ENCODE results near the gene EFNA1.
A peak's percentile ranks its signal among the peaks of the same experiment; 100 is the strongest.
"Not testable (repeated sequence)": the region's sequence is repeated elsewhere in the genome, so short reads cannot be mapped to it uniquely, and the experiment has no call there.

Gene EFNA1

DNA sequence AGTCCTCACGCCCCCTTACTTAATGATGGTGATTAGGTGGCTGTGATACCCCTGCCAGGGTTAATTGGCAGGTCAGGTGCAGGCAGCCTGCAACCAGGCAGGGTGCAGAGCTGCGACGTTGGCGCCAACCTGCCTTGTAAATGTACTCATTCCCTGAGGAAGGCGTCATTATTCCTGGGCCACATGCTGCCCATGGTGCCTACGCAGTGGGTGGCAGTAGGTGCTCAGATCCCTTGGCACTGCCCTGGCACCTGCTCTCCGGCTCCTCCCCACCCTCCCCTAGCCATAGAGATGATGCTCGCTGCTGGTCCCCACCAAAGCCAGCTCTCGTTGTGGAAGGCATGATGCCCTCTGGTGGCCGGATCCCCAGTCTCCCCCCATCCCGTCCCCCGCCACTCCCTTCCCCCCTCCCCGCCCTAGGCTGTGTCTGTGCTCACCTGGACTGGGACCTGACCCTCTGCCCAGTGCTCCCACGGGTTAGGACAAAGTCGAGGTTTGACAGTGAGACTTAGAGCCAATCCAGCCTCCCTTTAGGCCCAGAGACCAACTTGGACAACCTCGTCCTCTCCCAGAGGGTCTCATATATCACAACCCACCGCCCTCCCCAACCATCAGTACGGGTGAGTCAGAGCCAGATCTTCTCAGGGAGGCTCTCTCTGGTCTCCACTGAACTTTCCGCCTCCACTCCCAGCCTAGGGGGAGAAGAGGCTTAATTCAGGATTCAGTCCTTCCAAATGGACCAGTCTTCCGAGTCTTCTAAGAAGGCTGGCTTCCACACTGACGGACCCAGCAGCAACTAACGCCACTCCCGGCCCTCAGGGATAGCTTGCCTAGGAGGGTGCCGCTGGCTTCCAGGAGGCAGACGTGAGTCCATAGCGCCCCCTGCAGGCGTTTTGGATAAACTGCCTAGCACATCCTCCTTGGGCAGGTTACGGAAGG is 39.8 kb downstream of the EFNA1 start:
- peak; percentile 52 for DNase-seq (ENCODE audit: low read depth)
- H3K4me3 ChIP-seq (ENCODE audit: low read depth, low read length) = no peak overlapping the region
- TF ChIP-seq, protein P1, sequence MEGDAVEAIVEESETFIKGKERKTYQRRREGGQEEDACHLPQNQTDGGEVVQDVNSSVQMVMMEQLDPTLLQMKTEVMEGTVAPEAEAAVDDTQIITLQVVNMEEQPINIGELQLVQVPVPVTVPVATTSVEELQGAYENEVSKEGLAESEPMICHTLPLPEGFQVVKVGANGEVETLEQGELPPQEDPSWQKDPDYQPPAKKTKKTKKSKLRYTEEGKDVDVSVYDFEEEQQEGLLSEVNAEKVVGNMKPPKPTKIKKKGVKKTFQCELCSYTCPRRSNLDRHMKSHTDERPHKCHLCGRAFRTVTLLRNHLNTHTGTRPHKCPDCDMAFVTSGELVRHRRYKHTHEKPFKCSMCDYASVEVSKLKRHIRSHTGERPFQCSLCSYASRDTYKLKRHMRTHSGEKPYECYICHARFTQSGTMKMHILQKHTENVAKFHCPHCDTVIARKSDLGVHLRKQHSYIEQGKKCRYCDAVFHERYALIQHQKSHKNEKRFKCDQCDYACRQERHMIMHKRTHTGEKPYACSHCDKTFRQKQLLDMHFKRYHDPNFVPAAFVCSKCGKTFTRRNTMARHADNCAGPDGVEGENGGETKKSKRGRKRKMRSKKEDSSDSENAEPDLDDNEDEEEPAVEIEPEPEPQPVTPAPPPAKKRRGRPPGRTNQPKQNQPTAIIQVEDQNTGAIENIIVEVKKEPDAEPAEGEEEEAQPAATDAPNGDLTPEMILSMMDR (IDR thresholded peaks at IDR 0.05; ENCODE audit: control insufficient read depth, extremely low read depth, insufficient read depth) = peak; percentile 95

GRCh38 chr1:155168105-155168445 is 40.4 kb downstream of the EFNA1 start:
- not testable (repeated sequence) for DNase-seq (ENCODE audit: low read depth); H3K4me3 ChIP-seq (ENCODE audit: low read depth, low read length)

DNA sequence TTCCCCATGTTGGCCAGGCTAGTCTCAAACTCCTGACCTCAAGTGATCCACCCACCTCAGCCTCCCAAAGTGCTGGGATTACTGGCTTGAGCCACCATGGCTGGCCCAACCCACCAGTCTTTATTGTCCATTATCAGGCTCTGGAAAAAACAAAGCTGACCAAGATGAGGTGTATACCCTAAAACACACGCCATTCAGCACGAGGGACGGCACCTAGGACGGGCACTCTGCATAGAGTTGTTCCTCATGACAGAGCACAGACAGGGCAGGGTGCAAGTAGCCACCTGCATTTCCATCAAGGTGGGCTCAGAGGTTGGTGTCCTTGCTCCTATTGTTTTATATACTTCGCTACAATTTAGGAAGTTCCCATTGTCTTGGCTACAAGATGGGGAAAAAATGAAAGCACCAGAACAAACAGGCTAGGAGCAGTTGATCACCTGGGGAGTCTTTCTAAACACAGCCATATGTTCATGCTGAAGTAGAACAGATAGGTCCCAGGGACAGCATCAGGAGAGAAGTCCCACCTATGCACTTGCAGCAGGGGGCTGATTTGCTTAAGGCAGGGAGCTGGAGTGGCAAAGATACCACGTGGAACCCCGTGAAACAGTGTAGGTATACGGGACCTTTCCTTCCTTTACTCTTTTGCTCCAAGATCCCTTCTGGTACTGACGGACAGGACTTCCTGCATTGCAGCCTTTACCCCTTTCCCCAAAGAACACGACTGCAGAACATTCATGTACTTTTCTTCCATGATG is 41.0 kb downstream of the EFNA1 start:
- DNase-seq (ENCODE audit: low read depth) = no peak
- TF ChIP-seq, protein P1 (IDR thresholded peaks at IDR 0.05; ENCODE audit: control insufficient read depth, extremely low read depth, insufficient read depth) = no peak

GRCh38 chr1:155169541-155169940 is 41.9 kb downstream of the EFNA1 start:
- TF ChIP-seq, protein P1 (IDR thresholded peaks at IDR 0.05; ENCODE audit: control insufficient read depth, extremely low read depth, insufficient read depth) = no peak

More for the DNA sequence above, 41.0 kb downstream of the EFNA1 start:
- no peak overlapping the region for H3K4me3 ChIP-seq (ENCODE audit: low read depth, low read length)

GRCh38 chr1:155170101-155170785 is 42.6 kb downstream of the EFNA1 start:
- no peak overlapping the region for H3K4me3 ChIP-seq (ENCODE audit: low read depth, low read length)
- DNase-seq (ENCODE audit: low read depth) = no peak
- TF ChIP-seq, protein P1 (IDR thresholded peaks at IDR 0.05; ENCODE audit: control insufficient read depth, extremely low read depth, insufficient read depth) = no peak

More at GRCh38 chr1:155169541-155169940, 41.9 kb downstream of the EFNA1 start:
- H3K4me3 ChIP-seq (ENCODE audit: low read depth, low read length) = no peak overlapping the region
- DNase-seq (ENCODE audit: low read depth) = no peak

DNA sequence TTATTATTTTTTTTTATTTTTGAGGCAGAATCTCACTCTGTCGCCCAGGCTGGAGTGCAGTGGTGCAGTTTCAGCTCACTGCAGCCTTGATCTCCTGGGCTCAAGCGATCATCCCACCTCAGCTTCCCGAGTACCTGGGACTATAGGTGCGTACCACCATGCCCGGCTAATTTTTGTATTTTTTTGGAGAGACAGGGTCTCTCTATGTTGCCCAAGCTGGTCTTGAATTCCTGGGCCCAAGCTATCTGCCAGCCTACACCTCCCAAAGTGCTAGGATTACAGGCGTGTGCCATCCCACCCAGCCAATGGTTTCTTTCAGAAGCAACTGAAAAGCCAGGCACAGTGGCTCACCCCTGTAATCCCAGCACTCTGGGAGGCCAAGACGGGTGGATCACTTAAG is 43.1 kb downstream of the EFNA1 start:
- TF ChIP-seq, protein P1 (IDR thresholded peaks at IDR 0.05; ENCODE audit: control insufficient read depth, extremely low read depth, insufficient read depth) = no peak
- H3K4me3 ChIP-seq (ENCODE audit: low read depth, low read length) = no peak overlapping the region
- DNase-seq (ENCODE audit: low read depth) = no peak
